Measurements from ENCODE around the gene THRSP. TPM values are rescaled to one million over a fixed set of nuclear protein-coding genes. Genes with fewer than 3 reads are reported as not detected.
A peak's percentile ranks its signal among the peaks of the same experiment; 100 is the strongest.

THRSP gene
- total RNA-seq, 4 donors from 2014 or later = not detected

DNA sequence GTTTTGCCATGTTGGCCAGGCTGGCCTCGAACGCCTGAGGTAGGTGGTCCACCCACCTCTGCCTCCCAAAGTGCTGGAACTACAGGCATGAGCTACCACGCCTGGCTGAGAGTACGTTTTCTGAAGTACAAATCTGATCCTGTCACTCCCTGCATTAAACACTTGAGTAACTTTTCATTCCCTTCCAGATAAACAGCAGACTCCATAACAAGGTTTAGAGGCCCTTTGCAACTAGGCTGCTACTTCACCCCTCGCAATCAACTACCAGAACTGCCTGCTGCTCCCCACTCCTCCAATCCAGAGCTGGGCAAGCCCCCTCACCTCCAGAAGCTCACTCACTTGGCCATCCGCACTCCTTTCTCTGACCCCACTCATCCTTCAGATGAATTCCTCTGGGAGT lies 42.0 kb upstream of the THRSP start:
- intact Hi-C loops (cut with DNase I) = no loop called here
- Histone ChIP-seq H3K4me1 (peaks cover 0 to 15% (median 12%) of the 10 kb centered on the region in 4 donors), H3K9me3 (no peaks in the 10 kb centered on the region), H3K36me3 (peaks cover 0 to 1% (median 0%) of the 10 kb centered on the region in 4 donors), H3K4me3 (no peak overlapping the region), H3K27me3 (peaks cover 0 to 12% (median 0%) of the 10 kb centered on the region in 4 donors), H3K27ac (replicated peaks in 1 of 4) (no peak overlapping the region)
- DNase-seq (ENCODE audit: extremely low spot score) = no peak
- TF ChIP-seq POLR2AphosphoS5 (IDR thresholded peaks at IDR 0.05) (no peak), POLR2A (IDR thresholded peaks at IDR 0.05; ENCODE audit: low read depth) (no peak), EP300 (IDR thresholded peaks at IDR 0.05) (no peak)
- TF ChIP-seq, protein P1, sequence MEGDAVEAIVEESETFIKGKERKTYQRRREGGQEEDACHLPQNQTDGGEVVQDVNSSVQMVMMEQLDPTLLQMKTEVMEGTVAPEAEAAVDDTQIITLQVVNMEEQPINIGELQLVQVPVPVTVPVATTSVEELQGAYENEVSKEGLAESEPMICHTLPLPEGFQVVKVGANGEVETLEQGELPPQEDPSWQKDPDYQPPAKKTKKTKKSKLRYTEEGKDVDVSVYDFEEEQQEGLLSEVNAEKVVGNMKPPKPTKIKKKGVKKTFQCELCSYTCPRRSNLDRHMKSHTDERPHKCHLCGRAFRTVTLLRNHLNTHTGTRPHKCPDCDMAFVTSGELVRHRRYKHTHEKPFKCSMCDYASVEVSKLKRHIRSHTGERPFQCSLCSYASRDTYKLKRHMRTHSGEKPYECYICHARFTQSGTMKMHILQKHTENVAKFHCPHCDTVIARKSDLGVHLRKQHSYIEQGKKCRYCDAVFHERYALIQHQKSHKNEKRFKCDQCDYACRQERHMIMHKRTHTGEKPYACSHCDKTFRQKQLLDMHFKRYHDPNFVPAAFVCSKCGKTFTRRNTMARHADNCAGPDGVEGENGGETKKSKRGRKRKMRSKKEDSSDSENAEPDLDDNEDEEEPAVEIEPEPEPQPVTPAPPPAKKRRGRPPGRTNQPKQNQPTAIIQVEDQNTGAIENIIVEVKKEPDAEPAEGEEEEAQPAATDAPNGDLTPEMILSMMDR (IDR thresholded peaks at IDR 0.05) = no peak
- 83% methylated on average over 6 of the region's 6 CpGs for WGBS

DNA sequence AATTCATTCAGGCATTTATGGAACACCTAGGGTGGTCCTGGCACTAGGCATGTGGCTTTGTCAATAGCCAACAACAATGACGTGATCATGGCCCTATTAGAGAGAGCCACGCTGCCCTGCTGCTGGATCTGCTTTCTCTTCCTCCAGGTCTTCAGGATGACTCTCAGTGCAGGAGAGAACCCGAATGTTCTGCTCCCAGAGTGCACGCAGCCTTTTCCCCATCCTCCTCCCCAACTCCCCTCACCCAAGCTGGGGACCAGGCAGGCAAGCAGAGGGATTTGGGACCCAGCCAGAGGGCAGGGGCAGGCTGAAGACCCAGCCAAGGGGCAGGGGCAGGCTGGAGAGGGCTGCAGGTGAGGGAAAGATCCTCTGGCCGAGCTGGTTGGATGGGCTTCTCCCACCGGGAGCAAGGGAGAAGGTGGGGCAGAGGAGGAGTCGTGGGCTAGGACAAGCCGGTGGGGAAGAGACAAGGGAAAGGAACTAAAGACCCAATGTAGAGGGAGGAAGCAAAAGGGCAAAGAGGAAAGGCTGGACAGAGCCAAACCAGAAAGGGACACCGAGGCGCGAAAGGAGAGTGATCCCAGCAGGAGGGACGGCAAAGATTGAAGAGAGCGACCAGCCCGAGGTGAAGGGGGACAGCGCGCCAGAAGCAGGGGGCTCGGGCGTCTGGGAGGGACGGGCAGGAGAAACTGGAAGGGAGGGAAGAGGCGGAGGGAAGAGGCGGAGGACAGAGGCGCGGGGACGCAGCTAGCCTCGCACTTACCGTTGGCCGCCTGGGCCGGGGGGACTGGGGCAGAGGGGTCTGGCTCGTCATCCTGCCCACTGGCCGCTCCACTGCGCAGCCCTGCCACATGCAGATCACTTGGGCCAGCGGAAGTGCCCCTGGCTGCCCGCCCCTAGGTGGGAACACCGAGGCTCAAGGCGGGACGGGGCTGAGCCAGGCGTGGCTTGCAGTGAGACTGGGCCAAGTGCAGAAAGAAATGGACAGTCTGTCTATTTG lies 41.0 kb upstream of the THRSP start, which contains the start of gene KCTD14:
TSS of gene KCTD14 (minus strand) at position 880 of the 1,000 bp plus-strand sequence. CDS start at position 853, 27 bp downstream.
- no peaks in the 10 kb centered on the region for H3K9me3 ChIP-seq
- peaks cover 0 to 15% (median 12%) of the 10 kb centered on the region in 4 donors for H3K4me1 ChIP-seq
- H3K27me3 ChIP-seq = peaks cover 0 to 12% (median 0%) of the 10 kb centered on the region in 4 donors
- H3K27ac ChIP-seq (replicated peaks in 1 of 4) = peak within 1 kb of the TSS in 3 of 4 donors; percentile 31 to 48 (median 45)
- DNase-seq (ENCODE audit: extremely low spot score) = no peak
- intact Hi-C loops (cut with DNase I) = no loop called here
- WGBS = 18% methylated on average over 33 of the region's 37 CpGs
- no peaks in the 10 kb centered on the region for H3K36me3 ChIP-seq
- H3K4me3 ChIP-seq = peak within 1 kb of the TSS; percentile 53 to 63 (median 56)
- no peak for TF ChIP-seq POLR2A (IDR thresholded peaks at IDR 0.05; ENCODE audit: low read depth)
- no peak for TF ChIP-seq EP300 (IDR thresholded peaks at IDR 0.05)
- TF ChIP-seq, protein P1 (IDR thresholded peaks at IDR 0.05) = no peak
- peak in 1 of 2 donors; percentile 7 for TF ChIP-seq POLR2AphosphoS5 (IDR thresholded peaks at IDR 0.05)

DNA sequence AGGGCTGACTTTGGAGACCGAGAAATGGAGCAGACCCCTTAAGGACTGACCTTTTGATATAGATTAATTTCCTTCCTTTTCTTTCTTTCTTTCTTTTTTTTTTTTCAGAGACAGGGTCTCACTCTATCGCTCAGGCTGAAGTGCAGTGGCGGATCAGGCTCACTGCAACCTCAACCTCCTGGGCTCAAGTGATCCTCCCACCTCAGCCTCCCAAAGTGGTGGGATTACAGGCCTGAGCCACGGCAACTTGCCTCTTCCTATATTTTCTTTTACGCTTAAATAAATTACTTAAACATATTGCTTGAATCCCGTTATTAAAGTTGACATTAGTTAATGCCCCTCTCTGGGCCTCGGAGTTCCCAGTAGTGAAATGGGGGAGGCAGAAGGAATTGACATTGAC lies 40.2 kb upstream of the THRSP start:
- H3K27ac ChIP-seq (replicated peaks in 1 of 4) = peak overlapping the region in 2 of 4 donors; percentile 45 to 48
- no peak for DNase-seq (ENCODE audit: extremely low spot score)
- 75% methylated on average over 7 of the region's 7 CpGs for WGBS
- intact Hi-C loops (cut with DNase I) = no loop called here
- no peak for TF ChIP-seq POLR2A (IDR thresholded peaks at IDR 0.05; ENCODE audit: low read depth)
- no peak for TF ChIP-seq EP300 (IDR thresholded peaks at IDR 0.05)
- TF ChIP-seq, protein P1 (IDR thresholded peaks at IDR 0.05) = no peak
- no peak for TF ChIP-seq POLR2AphosphoS5 (IDR thresholded peaks at IDR 0.05)
- H3K4me3 ChIP-seq = peak overlapping the region; percentile 53 to 63 (median 56)
- no peaks in the 10 kb centered on the region for H3K9me3 ChIP-seq
- H3K4me1 ChIP-seq = peaks cover 0 to 15% (median 12%) of the 10 kb centered on the region in 4 donors
- H3K36me3 ChIP-seq = no peaks in the 10 kb centered on the region
- peaks cover 0 to 12% (median 0%) of the 10 kb centered on the region in 4 donors for H3K27me3 ChIP-seq

DNA sequence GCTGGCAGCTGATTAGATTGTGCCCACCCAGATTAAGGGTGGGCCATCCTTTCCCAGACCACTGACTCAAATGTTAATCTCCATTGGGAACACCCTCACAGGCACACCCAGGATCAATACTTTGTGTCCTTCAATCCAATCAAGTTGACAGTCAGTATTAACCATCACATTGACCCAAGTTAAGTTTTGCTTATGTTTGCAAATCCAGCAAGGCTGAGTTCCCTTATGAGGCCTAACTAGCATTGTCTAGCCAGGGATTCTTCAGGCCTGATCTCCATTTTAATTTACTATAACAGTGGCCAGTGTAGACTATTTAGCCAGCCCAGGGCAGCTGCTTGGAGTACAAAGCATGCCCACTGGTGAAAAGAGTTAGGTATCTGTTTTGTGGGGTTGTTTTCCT lies 38.3 kb upstream of the THRSP start:
- no peak for DNase-seq (ENCODE audit: extremely low spot score)
- Histone ChIP-seq H3K27me3 (peaks cover 0 to 12% (median 0%) of the 10 kb centered on the region in 4 donors), H3K4me1 (peaks cover 1 to 17% (median 16%) of the 10 kb centered on the region in 4 donors), H3K27ac (replicated peaks in 1 of 4) (no peak overlapping the region), H3K36me3 (no peaks in the 10 kb centered on the region), H3K4me3 (no peak overlapping the region), H3K9me3 (no peaks in the 10 kb centered on the region)
- intact Hi-C loops (cut with DNase I) = no loop called here
- TF ChIP-seq POLR2AphosphoS5 (IDR thresholded peaks at IDR 0.05) (no peak), EP300 (IDR thresholded peaks at IDR 0.05) (no peak), POLR2A (IDR thresholded peaks at IDR 0.05; ENCODE audit: low read depth) (no peak)
- TF ChIP-seq, protein P1 (IDR thresholded peaks at IDR 0.05) = no peak

Data from esophagus muscularis mucosa (tissue), 4 donors.